GM12891 (cell line): ENCODE results near the gene GCFC2.
"Not testable (repeated sequence)": the region's sequence is repeated elsewhere in the genome, so short reads cannot be mapped to it uniquely, and the experiment has no call there.

Experiments used
- DNase-seq: peaks from one replicate; pipeline ENCODE4 v3.0.0; 2011; ENCODE audit warnings: low spot score; ENCODE audit not compliant: insufficient read length
- FAIRE-seq: peaks from 2 replicates; lab custom pipeline; 2011; peaks lifted over from hg19 to GRCh38; lab: Jason Lieb, UNC
- PAX5 ChIP-seq: IDR thresholded peaks from 2 replicates; pipeline ENCODE4 v1.6.1; 2011; ENCODE audit warnings: low read length, moderate library complexity, mild to moderate bottlenecking; ENCODE audit not compliant: insufficient read depth, severe bottlenecking
- POLR2A ChIP-seq: IDR thresholded peaks from 2 replicates; pipeline ENCODE4 v1.6.1; 2011; ENCODE audit warnings: low read depth, low read length, control low read depth
- POLR2AphosphoS5 ChIP-seq: IDR thresholded peaks from 2 replicates; pipeline ENCODE4 v1.6.1; 2011; ENCODE audit warnings: low read depth, low read length, control low read depth
- POU2F2 ChIP-seq: IDR thresholded peaks from 2 replicates; pipeline ENCODE4 v1.6.1; 2011; ENCODE audit warnings: low read depth, mild to moderate bottlenecking, control low read depth, low read length, moderate library complexity
- SPI1 ChIP-seq: IDR thresholded peaks from 2 replicates; pipeline ENCODE4 v1.6.1; 2011; ENCODE audit warnings: low read depth, low read length, control low read depth
- TAF1 ChIP-seq: IDR thresholded peaks from 2 replicates; pipeline ENCODE4 v1.6.1; 2011; ENCODE audit warnings: low read depth, low read length, control low read depth

GCFC2 gene

GRCh38 chr2:75720525-75720924 lies 9.8 kb upstream of the GCFC2 start:
- no peak for TF ChIP-seq TAF1
- no peak for DNase-seq
- FAIRE-seq = no peak

GRCh38 chr2:75719616-75720015 lies 8.9 kb upstream of the GCFC2 start:
- DNase-seq (no peak), FAIRE-seq (no peak)
- no peak for TF ChIP-seq POLR2A
- TF ChIP-seq SPI1 = no peak
- no peak for TF ChIP-seq POLR2AphosphoS5
- TF ChIP-seq TAF1 = no peak
- no peak for TF ChIP-seq POU2F2
- no peak for TF ChIP-seq PAX5

GRCh38 chr2:75716406-75716805 lies 5.7 kb upstream of the GCFC2 start:
- no peak for FAIRE-seq
- no peak for DNase-seq

GRCh38 chr2:75711590-75711989 lies 875 bp upstream of the GCFC2 start:
- DNase-seq, FAIRE-seq: not testable (repeated sequence)

More at GRCh38 chr2:75716406-75716805, 5.7 kb upstream of the GCFC2 start:
- TF ChIP-seq SPI1 (no peak), PAX5 (no peak), TAF1 (no peak), POU2F2 (no peak), POLR2AphosphoS5 (no peak), POLR2A (no peak)

- DNase-seq (no peak), FAIRE-seq (no peak)
- TF ChIP-seq POU2F2 = no peak
- TF ChIP-seq POLR2AphosphoS5 = no peak
- TF ChIP-seq SPI1 = no peak
- no peak for TF ChIP-seq PAX5
- TF ChIP-seq TAF1 = no peak
- no peak for TF ChIP-seq POLR2A
Measured at GRCh38 chr2:75710220-75710576, 517 bp downstream of the GCFC2 start.

GRCh38 chr2:75709297-75709696 lies 1.4 kb downstream of the GCFC2 start:
- no peak for DNase-seq
- no peak for FAIRE-seq

GRCh38 chr2:75707901-75708300 lies 2.8 kb downstream of the GCFC2 start:
- DNase-seq (no peak), FAIRE-seq (no peak)
- TF ChIP-seq SPI1 (no peak), POLR2AphosphoS5 (no peak), TAF1 (no peak), PAX5 (no peak), POLR2A (no peak), POU2F2 (no peak)

More at GRCh38 chr2:75709297-75709696, 1.4 kb downstream of the GCFC2 start:
- no peak for TF ChIP-seq SPI1
- no peak for TF ChIP-seq TAF1
- TF ChIP-seq POU2F2 = no peak
- no peak for TF ChIP-seq PAX5
- no peak for TF ChIP-seq POLR2A
- TF ChIP-seq POLR2AphosphoS5 = no peak

- FAIRE-seq (no peak), DNase-seq (no peak)
- no peak for TF ChIP-seq POLR2AphosphoS5
- TF ChIP-seq POLR2A = no peak
- no peak for TF ChIP-seq TAF1
- TF ChIP-seq SPI1 = no peak
- TF ChIP-seq POU2F2 = no peak
- TF ChIP-seq PAX5 = no peak
Measured at GRCh38 chr2:75705921-75706320, 4.8 kb downstream of the GCFC2 start.

GRCh38 chr2:75703589-75704287 lies 7.0 kb downstream of the GCFC2 start:
- TF ChIP-seq PAX5 (no peak), SPI1 (no peak), POLR2A (no peak), POLR2AphosphoS5 (no peak), POU2F2 (no peak), TAF1 (no peak)
- DNase-seq = no peak
- no peak for FAIRE-seq

- TF ChIP-seq POLR2A (no peak), TAF1 (no peak), PAX5 (no peak), POU2F2 (no peak), POLR2AphosphoS5 (no peak), SPI1 (no peak)
- no peak for DNase-seq
- no peak for FAIRE-seq
Measured at GRCh38 chr2:75702593-75702992, 8.1 kb downstream of the GCFC2 start.
